ENCODE data around the gene CDH22. TPM values are rescaled to one million over a fixed set of nuclear protein-coding genes. Genes with fewer than 3 reads are reported as not detected.

The CDH22 gene
- total and polyA plus RNA-seq, 2 experiments from 2014 or later, result 0.08 to 0.10 TPM

DNA sequence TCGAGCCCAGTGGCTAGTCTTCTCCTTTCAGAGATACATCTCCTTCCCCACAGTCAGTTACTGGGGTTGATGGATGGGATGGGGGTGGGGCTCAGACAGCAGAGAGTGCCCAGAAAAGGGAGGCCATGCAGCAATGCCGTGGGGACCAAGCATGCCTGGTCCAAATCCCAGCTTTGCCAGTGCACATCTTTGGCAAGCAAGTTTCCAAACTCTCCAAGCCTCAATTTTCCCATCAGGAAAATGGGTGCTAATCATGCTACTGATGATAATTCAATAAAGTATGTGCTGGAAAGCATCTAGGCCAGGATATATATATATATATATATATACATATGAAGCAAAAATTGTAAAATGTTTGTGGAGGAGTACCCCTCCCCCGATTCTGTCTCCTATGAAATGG is 111.3 kb downstream of the CDH22 start (continued):
- TF ChIP-seq, protein P1, sequence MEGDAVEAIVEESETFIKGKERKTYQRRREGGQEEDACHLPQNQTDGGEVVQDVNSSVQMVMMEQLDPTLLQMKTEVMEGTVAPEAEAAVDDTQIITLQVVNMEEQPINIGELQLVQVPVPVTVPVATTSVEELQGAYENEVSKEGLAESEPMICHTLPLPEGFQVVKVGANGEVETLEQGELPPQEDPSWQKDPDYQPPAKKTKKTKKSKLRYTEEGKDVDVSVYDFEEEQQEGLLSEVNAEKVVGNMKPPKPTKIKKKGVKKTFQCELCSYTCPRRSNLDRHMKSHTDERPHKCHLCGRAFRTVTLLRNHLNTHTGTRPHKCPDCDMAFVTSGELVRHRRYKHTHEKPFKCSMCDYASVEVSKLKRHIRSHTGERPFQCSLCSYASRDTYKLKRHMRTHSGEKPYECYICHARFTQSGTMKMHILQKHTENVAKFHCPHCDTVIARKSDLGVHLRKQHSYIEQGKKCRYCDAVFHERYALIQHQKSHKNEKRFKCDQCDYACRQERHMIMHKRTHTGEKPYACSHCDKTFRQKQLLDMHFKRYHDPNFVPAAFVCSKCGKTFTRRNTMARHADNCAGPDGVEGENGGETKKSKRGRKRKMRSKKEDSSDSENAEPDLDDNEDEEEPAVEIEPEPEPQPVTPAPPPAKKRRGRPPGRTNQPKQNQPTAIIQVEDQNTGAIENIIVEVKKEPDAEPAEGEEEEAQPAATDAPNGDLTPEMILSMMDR (conservative IDR thresholded peaks at IDR 0.05; ENCODE audit: low read depth in 2 of 2), result no peak
- no peak for TF ChIP-seq EZH2phosphoT487 (IDR thresholded peaks at IDR 0.05; ENCODE audit: unreplicated experiment)
- no peak for TF ChIP-seq STAT1 (IDR thresholded peaks at IDR 0.05; ENCODE audit: unreplicated experiment)
- TF ChIP-seq NANOG (IDR thresholded peaks at IDR 0.05; ENCODE audit: borderline replicate concordance), result no peak

DNA sequence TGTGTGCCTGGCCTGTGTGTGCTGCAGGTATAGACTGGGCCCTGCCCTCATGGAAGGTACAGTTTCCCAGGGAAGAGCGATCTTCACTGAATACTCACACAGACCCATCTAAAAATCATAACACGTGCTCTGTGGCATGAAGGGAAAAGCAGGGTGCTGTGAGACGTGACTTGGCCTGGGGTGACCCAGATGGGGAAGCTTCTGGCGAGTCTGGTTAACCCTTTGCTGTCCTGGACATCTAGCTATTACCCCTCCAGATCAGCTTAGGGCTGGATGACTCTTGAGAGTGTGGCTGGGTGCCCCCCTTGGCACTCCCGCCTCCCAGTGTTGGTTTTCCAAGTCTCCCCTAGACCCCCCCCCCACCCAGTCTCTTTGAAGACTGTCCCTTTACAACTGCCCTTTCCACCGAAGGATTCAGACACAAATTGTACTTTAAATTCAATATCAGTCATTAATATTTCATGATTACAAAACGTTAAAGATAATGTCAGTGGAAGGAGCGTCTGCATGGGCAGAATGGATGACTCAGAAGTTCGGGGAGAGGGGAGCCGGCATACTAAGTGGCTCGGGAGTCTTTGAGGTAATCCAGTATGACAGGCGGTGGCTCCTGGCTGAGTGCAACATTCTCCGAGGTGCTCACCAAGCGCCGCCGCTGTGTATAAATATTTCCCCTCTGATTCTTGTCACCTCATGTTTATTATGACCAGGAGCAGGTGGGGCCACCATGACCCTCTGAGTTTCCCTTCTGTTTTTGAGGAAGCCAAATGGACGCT is 112.8 kb downstream of the CDH22 start:
- Histone ChIP-seq H3K27me3 (ENCODE audit: insufficient read depth) (peaks cover 10% of the 10 kb centered on the region; the same call in 1 of the 2 replicates), H3F3A (replicated peaks; ENCODE audit: low read depth) (no peaks in the 10 kb centered on the region), H2AFZ (no peak overlapping the region), H3K4me3 (no peak overlapping the region), H4K20me1 (replicated peaks; ENCODE audit: insufficient read depth) (no peaks in the 10 kb centered on the region), H3K4me1 (ENCODE audit: insufficient read depth) (peaks cover 7% of the 10 kb centered on the region; the same call in 1 of the 2 replicates), H3K79me2 (replicated peaks; ENCODE audit: insufficient read depth) (no peaks in the 10 kb centered on the region), H3K36me3 (ENCODE audit: insufficient read depth) (no peaks in the 10 kb centered on the region), H3K4me2 (no peak overlapping the region), H3K9me2 (ENCODE audit: insufficient read depth) (no peaks in the 10 kb centered on the region), H3K27ac (ENCODE audit: low read depth) (no peak overlapping the region)
- H3K9me3 Mint-ChIP-seq, result no peaks in the 10 kb centered on the region; the same call in 2 of the 3 replicates
- H3K27me3 Mint-ChIP-seq (ENCODE audit: insufficient read depth, low read depth, poor library complexity), result peaks cover 12% of the 10 kb centered on the region
- H3K36me3 Mint-ChIP-seq (ENCODE audit: low read depth), result no peaks in the 10 kb centered on the region; the same call in 2 of the 3 replicates
- TF ChIP-seq, protein P2, sequence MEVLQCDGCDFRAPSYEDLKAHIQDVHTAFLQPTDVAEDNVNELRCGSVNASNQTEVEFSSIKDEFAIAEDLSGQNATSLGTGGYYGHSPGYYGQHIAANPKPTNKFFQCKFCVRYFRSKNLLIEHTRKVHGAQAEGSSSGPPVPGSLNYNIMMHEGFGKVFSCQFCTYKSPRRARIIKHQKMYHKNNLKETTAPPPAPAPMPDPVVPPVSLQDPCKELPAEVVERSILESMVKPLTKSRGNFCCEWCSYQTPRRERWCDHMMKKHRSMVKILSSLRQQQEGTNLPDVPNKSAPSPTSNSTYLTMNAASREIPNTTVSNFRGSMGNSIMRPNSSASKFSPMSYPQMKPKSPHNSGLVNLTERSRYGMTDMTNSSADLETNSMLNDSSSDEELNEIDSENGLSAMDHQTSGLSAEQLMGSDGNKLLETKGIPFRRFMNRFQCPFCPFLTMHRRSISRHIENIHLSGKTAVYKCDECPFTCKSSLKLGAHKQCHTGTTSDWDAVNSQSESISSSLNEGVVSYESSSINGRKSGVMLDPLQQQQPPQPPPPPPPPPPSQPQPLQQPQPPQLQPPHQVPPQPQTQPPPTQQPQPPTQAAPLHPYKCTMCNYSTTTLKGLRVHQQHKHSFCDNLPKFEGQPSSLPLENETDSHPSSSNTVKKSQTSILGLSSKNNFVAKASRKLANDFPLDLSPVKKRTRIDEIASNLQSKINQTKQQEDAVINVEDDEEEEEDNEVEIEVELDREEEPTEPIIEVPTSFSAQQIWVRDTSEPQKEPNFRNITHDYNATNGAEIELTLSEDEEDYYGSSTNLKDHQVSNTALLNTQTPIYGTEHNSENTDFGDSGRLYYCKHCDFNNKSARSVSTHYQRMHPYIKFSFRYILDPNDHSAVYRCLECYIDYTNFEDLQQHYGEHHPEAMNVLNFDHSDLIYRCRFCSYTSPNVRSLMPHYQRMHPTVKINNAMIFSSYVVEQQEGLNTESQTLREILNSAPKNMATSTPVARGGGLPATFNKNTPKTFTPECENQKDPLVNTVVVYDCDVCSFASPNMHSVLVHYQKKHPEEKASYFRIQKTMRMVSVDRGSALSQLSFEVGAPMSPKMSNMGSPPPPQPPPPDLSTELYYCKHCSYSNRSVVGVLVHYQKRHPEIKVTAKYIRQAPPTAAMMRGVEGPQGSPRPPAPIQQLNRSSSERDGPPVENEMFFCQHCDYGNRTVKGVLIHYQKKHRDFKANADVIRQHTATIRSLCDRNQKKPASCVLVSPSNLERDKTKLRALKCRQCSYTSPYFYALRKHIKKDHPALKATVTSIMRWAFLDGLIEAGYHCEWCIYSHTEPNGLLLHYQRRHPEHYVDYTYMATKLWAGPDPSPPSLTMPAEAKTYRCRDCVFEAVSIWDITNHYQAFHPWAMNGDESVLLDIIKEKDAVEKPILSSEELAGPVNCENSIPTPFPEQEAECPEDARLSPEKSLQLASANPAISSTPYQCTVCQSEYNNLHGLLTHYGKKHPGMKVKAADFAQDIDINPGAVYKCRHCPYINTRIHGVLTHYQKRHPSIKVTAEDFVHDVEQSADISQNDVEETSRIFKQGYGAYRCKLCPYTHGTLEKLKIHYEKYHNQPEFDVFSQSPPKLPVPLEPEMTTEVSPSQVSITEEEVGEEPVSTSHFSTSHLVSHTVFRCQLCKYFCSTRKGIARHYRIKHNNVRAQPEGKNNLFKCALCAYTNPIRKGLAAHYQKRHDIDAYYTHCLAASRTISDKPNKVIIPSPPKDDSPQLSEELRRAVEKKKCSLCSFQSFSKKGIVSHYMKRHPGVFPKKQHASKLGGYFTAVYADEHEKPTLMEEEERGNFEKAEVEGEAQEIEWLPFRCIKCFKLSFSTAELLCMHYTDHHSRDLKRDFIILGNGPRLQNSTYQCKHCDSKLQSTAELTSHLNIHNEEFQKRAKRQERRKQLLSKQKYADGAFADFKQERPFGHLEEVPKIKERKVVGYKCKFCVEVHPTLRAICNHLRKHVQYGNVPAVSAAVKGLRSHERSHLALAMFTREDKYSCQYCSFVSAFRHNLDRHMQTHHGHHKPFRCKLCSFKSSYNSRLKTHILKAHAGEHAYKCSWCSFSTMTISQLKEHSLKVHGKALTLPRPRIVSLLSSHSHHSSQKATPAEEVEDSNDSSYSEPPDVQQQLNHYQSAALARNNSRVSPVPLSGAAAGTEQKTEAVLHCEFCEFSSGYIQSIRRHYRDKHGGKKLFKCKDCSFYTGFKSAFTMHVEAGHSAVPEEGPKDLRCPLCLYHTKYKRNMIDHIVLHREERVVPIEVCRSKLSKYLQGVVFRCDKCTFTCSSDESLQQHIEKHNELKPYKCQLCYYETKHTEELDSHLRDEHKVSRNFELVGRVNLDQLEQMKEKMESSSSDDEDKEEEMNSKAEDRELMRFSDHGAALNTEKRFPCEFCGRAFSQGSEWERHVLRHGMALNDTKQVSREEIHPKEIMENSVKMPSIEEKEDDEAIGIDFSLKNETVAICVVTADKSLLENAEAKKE (CRISPR knock-in tag; IDR thresholded peaks at IDR 0.05), result no peak
- TF ChIP-seq JUNB (IDR thresholded peaks at IDR 0.05; ENCODE audit: unreplicated experiment) (no peak), ZNF114 (CRISPR knock-in tag; IDR thresholded peaks at IDR 0.05) (no peak), NANOG (IDR thresholded peaks at IDR 0.05; ENCODE audit: borderline replicate concordance) (no peak), ZNF331 (CRISPR knock-in tag; IDR thresholded peaks at IDR 0.05; ENCODE audit: low read depth) (no peak), EZH2 (IDR thresholded peaks at IDR 0.05; ENCODE audit: low read depth, unreplicated experiment) (no peak), EZH2phosphoT487 (IDR thresholded peaks at IDR 0.05; ENCODE audit: unreplicated experiment) (no peak)
- TF ChIP-seq, protein P3, sequence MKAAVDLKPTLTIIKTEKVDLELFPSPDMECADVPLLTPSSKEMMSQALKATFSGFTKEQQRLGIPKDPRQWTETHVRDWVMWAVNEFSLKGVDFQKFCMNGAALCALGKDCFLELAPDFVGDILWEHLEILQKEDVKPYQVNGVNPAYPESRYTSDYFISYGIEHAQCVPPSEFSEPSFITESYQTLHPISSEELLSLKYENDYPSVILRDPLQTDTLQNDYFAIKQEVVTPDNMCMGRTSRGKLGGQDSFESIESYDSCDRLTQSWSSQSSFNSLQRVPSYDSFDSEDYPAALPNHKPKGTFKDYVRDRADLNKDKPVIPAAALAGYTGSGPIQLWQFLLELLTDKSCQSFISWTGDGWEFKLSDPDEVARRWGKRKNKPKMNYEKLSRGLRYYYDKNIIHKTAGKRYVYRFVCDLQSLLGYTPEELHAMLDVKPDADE (IDR thresholded peaks at IDR 0.05), result no peak
- TF ChIP-seq, protein P4, sequence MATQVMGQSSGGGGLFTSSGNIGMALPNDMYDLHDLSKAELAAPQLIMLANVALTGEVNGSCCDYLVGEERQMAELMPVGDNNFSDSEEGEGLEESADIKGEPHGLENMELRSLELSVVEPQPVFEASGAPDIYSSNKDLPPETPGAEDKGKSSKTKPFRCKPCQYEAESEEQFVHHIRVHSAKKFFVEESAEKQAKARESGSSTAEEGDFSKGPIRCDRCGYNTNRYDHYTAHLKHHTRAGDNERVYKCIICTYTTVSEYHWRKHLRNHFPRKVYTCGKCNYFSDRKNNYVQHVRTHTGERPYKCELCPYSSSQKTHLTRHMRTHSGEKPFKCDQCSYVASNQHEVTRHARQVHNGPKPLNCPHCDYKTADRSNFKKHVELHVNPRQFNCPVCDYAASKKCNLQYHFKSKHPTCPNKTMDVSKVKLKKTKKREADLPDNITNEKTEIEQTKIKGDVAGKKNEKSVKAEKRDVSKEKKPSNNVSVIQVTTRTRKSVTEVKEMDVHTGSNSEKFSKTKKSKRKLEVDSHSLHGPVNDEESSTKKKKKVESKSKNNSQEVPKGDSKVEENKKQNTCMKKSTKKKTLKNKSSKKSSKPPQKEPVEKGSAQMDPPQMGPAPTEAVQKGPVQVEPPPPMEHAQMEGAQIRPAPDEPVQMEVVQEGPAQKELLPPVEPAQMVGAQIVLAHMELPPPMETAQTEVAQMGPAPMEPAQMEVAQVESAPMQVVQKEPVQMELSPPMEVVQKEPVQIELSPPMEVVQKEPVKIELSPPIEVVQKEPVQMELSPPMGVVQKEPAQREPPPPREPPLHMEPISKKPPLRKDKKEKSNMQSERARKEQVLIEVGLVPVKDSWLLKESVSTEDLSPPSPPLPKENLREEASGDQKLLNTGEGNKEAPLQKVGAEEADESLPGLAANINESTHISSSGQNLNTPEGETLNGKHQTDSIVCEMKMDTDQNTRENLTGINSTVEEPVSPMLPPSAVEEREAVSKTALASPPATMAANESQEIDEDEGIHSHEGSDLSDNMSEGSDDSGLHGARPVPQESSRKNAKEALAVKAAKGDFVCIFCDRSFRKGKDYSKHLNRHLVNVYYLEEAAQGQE (IDR thresholded peaks at IDR 0.05; ENCODE audit: unreplicated experiment), result no peak
- no peak for DNase-seq (ENCODE audit: low spot score)
- H3K4me1 Mint-ChIP-seq, result peaks cover 18% of the 10 kb centered on the region
- no peak overlapping the region for H3K4me3 Mint-ChIP-seq
- ATAC-seq, result no peak
- no peak overlapping the region for H3K27ac Mint-ChIP-seq

All from GM23338 (cell line).